K562 (cell line): ENCODE data around the gene OR2C3. TPM values are rescaled to one million over a fixed set of nuclear protein-coding genes. Genes with fewer than 3 reads are reported as not detected.
A peak's percentile ranks its signal among the peaks of the same experiment; 100 is the strongest.

Experiments used
- ATAC-seq: fragments of 200-7000 bp; cut with Tn5 transposase; 3 replicates; pipeline ENCODE4 v1.9.1; 2020; ENCODE audit warnings: moderate library complexity
- BruUV-seq: library from RNA; stranded (reverse); fragments of 400-500 nt; replicated peaks from 2 replicates; lab custom pipeline; 2021; lab: Mats Ljungman, UMichigan
- CTCF ChIA-PET: fragments of 300-600 bp; formaldehyde crosslinking; extraction: SDS; loops from one replicate; lab custom pipeline; 2021; ENCODE audit warnings: low intra/inter-chr PET ratio; lab: Yijun Ruan, JAX
- POLR2A ChIA-PET: fragments of 300-600, 350-650 bp; sonication (Branson Sonifier 250); formaldehyde crosslinking; extraction: SDS; loops from one replicate; lab custom pipeline; 2021; ENCODE audit warnings: antibody characterized with exemption, inconsistent platforms; lab: Yijun Ruan, JAX
- DNase-seq, 4 experiments: peaks; one replicate each; pipeline versions ENCODE4 v3.0.0 to v3.0.0-alpha.2; 2011 to 2018; ENCODE audit warnings: low spot score in 3 of 4, mixed read lengths in 3 of 4; ENCODE audit errors: extremely low read depth in 1 of 4
- FAIRE-seq: peaks from 2 replicates; lab custom pipeline; 2011; peaks lifted over from hg19 to GRCh38; lab: Jason Lieb, UNC
- H2AFZ ChIP-seq: 2 replicates; pipeline ENCODE4 v1.6.0; 2011; ENCODE audit warnings: low read depth, low read length, control low read depth, inconsistent platforms
- H3K27ac ChIP-seq: fragments of 200-600 bp; 3 replicates; pipeline ENCODE4 v1.8.0; 2011; ENCODE audit warnings: low read depth, mild to moderate bottlenecking, control low read depth, inconsistent platforms, low read length, moderate library complexity, mixed read lengths; ENCODE audit errors: extremely low read depth
- H3K27me3 ChIP-seq, 2 experiments: fragments of 300-600 bp in 1 of 2; 2 replicates in 1 of 2; 3 replicates in 1 of 2; pipeline versions ENCODE4 v1.6.0 to v1.8.0; 2011; ENCODE audit warnings: inconsistent platforms in 2 of 2, low read length in 2 of 2, mild to moderate bottlenecking in 1 of 2, mixed read lengths in 1 of 2, moderate library complexity in 1 of 2; ENCODE audit not compliant: control insufficient read depth in 2 of 2, insufficient read depth in 2 of 2
- H3K36me3 ChIP-seq: fragments of 300-600 bp; 3 replicates; pipeline ENCODE4 v1.8.0; 2011; ENCODE audit warnings: mild to moderate bottlenecking, low read length, inconsistent platforms; ENCODE audit not compliant: control insufficient read depth, insufficient read depth
- H3K4me1 ChIP-seq, 2 experiments: fragments of 200-600 bp in 1 of 2; replicated peaks in 1 of 2; 2 replicates in 1 of 2; 3 replicates in 1 of 2; pipeline versions ENCODE4 v1.5.1 to v1.8.0; 2011; ENCODE audit warnings: inconsistent platforms in 2 of 2, low read length in 2 of 2, mild to moderate bottlenecking in 1 of 2, mixed read lengths in 1 of 2, moderate library complexity in 1 of 2; ENCODE audit not compliant: control insufficient read depth in 2 of 2, insufficient read depth in 2 of 2
- H3K4me2 ChIP-seq: 2 replicates; pipeline ENCODE4 v1.6.1; 2011; ENCODE audit warnings: low read length, control low read depth, inconsistent platforms, mixed read lengths; ENCODE audit not compliant: insufficient read depth
- H3K4me3 ChIP-seq: fragments of 200-600 bp; sonication (generic), shearing (Covaris generic); 2 replicates; pipeline ENCODE4 v1.5.1; 2016; ENCODE audit warnings: control low read depth, inconsistent platforms
- H3K79me2 ChIP-seq: fragments of 200-600 bp; 3 replicates; pipeline ENCODE4 v1.8.0; 2011; ENCODE audit warnings: low read length, inconsistent platforms; ENCODE audit not compliant: control insufficient read depth, insufficient read depth
- H3K9ac ChIP-seq, 2 experiments: 2 replicates each; pipeline versions ENCODE4 v1.6.0 to v1.6.1; 2011; ENCODE audit warnings: low read depth in 2 of 2, low read length in 2 of 2, control low read depth in 1 of 2, inconsistent platforms in 1 of 2, mild to moderate bottlenecking in 1 of 2, mixed read lengths in 1 of 2; ENCODE audit not compliant: insufficient read depth in 1 of 2
- H3K9me1 ChIP-seq: one replicate; pipeline ENCODE4 v1.6.0; 2011; ENCODE audit warnings: inconsistent platforms, mild to moderate bottlenecking, low read length, moderate library complexity; ENCODE audit not compliant: control insufficient read depth, insufficient read depth
- H3K9me3 ChIP-seq: replicated peaks from 2 replicates; pipeline ENCODE4 v1.5.1; 2011; ENCODE audit warnings: low read depth, low read length, inconsistent platforms; ENCODE audit not compliant: control insufficient read depth, insufficient read depth
- H4K20me1 ChIP-seq: replicated peaks from 2 replicates; pipeline ENCODE4 v1.6.1; 2011; ENCODE audit warnings: low read length, inconsistent platforms, mixed read lengths; ENCODE audit not compliant: control insufficient read depth, insufficient read depth
- CAMTA2 ChIP-seq: fragments of 250-450 bp; sonication (Bioruptor Pico); conservative IDR thresholded peaks from 2 replicates; pipeline ENCODE4 v1.5.1; 2022
- CEBPB ChIP-seq: fragments of 450-650 bp; IDR thresholded peaks from 2 replicates; pipeline ENCODE4 v1.6.1; 2016; ENCODE audit warnings: missing genetic modification characterization, missing compliant biosample characterization
- ESRRB ChIP-seq: fragments of 250-450 bp; sonication (Bioruptor Pico); IDR thresholded peaks from 2 replicates; pipeline ENCODE4 v1.5.0; 2020; ENCODE audit warnings: mild to moderate bottlenecking, moderate library complexity, borderline replicate concordance
- L3MBTL2 ChIP-seq: fragments of 450-650 bp; IDR thresholded peaks from 2 replicates; pipeline ENCODE4 v1.6.1; 2016; ENCODE audit warnings: mild to moderate bottlenecking, moderate library complexity
- POLR2B ChIP-seq: fragments of 450-650 bp; IDR thresholded peaks from 2 replicates; pipeline ENCODE4 v1.6.1; 2018; ENCODE audit warnings: low read depth; ENCODE audit not compliant: partially characterized antibody
- RAD21 ChIP-seq, 2 experiments: fragments of 250-450 bp in 1 of 2; fragments of 450-650 bp in 1 of 2; sonication (Bioruptor Pico) in 1 of 2; formaldehyde crosslinking in 1 of 2; IDR thresholded peaks in 1 of 2; conservative IDR thresholded peaks in 1 of 2; 2 replicates each; pipeline versions ENCODE4 v1.4.0 to v1.8.0; 2020 to 2022; ENCODE audit warnings: mild to moderate bottlenecking in 2 of 2, moderate library complexity in 1 of 2
- ZEB2 ChIP-seq: fragments of 450-650 bp; IDR thresholded peaks from 2 replicates; pipeline ENCODE4 v1.6.1; 2016
- ZNF584 ChIP-seq: fragments of 200-800 bp; sonication (Bioruptor generic); IDR thresholded peaks from 2 replicates; pipeline ENCODE4 v1.6.1; 2016; ENCODE audit warnings: low read depth, mild to moderate bottlenecking, missing genetic modification characterization, missing compliant biosample characterization
- ZNF644 ChIP-seq: fragments of 200-800 bp; sonication (Bioruptor generic); IDR thresholded peaks from 2 replicates; pipeline ENCODE4 v1.6.1; 2016; ENCODE audit warnings: low read depth, missing genetic modification characterization, missing compliant biosample characterization
- WGBS: fragments of 100-300 bp; shearing (Covaris generic); methylation state at CpG from one replicate; pipeline ENCODE4 v1.1.6; 2016; ENCODE audit warnings: low coverage, mixed read lengths; ENCODE audit not compliant: insufficient coverage; ENCODE audit errors: missing lambda C conversion rate; 5-methylcytosine and 5-hydroxymethylcytosine counted together
- in situ Hi-C: fragments of 300-500 bp; cut with MboI; formaldehyde crosslinking; loops from 4 replicates; pipeline ENCODE4 v1.15.0; 2018; ENCODE audit warnings: inconsistent platforms, mixed read lengths
- intact Hi-C: fragments of 100-400 bp; cut with micrococcal nuclease; formaldehyde crosslinking; loops from 2 replicates; pipeline ENCODE4 v1.14.2; 2022
- polyA plus RNA-seq, 8 experiments: library from polyadenylated mRNA; depleted of rRNA in 4 of 8; stranded (reverse) in 5 of 8; unstranded in 3 of 8; fragments of >200 nt; fragmentation: Nextera tagmentation in 2 of 8; fragmentation: Illumina TruSeq in 1 of 8; extraction: Ambion mirVana in 2 of 8; extraction: Trizol in 1 of 8; gene quantifications; 2 replicates each; pipeline versions ENCODE4 v1.2.1 to v1.2.3, GENCODE V29; 2011 to 2014; ENCODE audit warnings: inconsistent platforms in 1 of 8, missing spikeins in 1 of 8
- total RNA-seq, 7 experiments: library from RNA; depleted of rRNA in 6 of 7; stranded (reverse); fragments of >200 nt in 6 of 7; fragmentation: Illumina TruSeq in 2 of 7; extraction: Trizol in 2 of 7; gene quantifications; 2 replicates each; pipeline versions ENCODE4 v1.2.1 to v1.2.3, GENCODE V29; 2011 to 2021; ENCODE audit warnings: low replicate concordance in 1 of 7
- TF ChIP-seq, protein P1 (sequence below): IDR thresholded peaks from 2 replicates; pipeline ENCODE4 v1.6.1; 2014; ENCODE audit warnings: antibody characterized with exemption
- TF ChIP-seq, protein P2 (sequence below): fragments of 450-650 bp; formaldehyde crosslinking; IDR thresholded peaks from 2 replicates; pipeline ENCODE4 v1.4.0; 2020; ENCODE audit warnings: mild to moderate bottlenecking, moderate library complexity
- TF ChIP-seq, protein P3 (sequence below), 3 experiments: IDR thresholded peaks in 2 of 3; conservative IDR thresholded peaks in 1 of 3; 2 replicates each; pipeline ENCODE4 v1.5.1; 2011 to 2012; ENCODE audit warnings: low read length in 3 of 3, mild to moderate bottlenecking in 3 of 3, control low read depth in 2 of 3, improper control_type of control experiment in 1 of 3, inconsistent platforms in 1 of 3, low read depth in 1 of 3, mixed read lengths in 1 of 3, moderate library complexity in 1 of 3; ENCODE audit not compliant: insufficient read depth in 2 of 3

The OR2C3 gene
- total and polyA plus RNA-seq, 9 of the 15 experiments (the other 6 are each of a cell fraction or from before 2014, with no cell fraction given): under 0.01 to 0.05 (median 0.03) TPM; not detected in 4

DNA sequence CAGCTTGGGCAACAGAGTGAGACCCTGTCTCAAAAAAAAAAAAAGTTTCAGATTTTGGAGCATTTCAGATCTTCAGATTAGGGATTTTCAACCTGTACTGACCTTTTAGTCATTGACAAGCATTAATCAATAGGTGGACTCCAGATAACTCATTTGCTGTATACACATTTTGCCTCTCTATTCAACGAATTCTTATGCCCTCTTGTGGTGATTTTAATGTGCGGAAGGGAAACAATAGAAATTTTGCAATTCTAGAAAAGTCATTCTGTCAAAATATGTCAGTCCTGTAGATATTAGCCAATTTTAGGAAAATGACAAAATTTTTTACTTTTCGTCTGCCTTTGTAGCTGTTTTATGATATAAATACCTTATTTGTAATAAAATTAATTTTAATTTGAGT is 40.3 kb upstream of the OR2C3 start:
- Histone ChIP-seq H3K9ac (no peak overlapping the region), H3K27ac (no peak overlapping the region), H3K4me2 (no peak overlapping the region), H3K4me3 (no peak overlapping the region), H2AFZ (no peak overlapping the region), H3K9me3 (no peaks in the 10 kb centered on the region), H3K4me1 (no peaks in the 10 kb centered on the region), H3K9me1 (no peaks in the 10 kb centered on the region), H3K36me3 (no peaks in the 10 kb centered on the region), H3K79me2 (no peaks in the 10 kb centered on the region), H4K20me1 (no peaks in the 10 kb centered on the region), H3K27me3 (no peaks in the 10 kb centered on the region)
- no TSS peak for BruUV-seq
- WGBS: 0% methylated on average over 3 of the region's 3 CpGs
- FAIRE-seq (peak; percentile 19), ATAC-seq (0 out of 3 replicates have a peak, but pooled peaks have one; percentile 34), DNase-seq (peak in 1 of 4 experiments; percentile 18)
- in situ Hi-C loops: no loop called here
- ChIA-PET POLR2A (no interaction called here), CTCF (no interaction called here)
- intact Hi-C loops: loop anchor here (2.0 to 5.0 kb wide), 2 partner anchors 186 to 204 kb away; no protein-coding TSS in a partner anchor
- no peak for TF ChIP-seq CAMTA2 (CRISPR knock-in tag)
- no peak for TF ChIP-seq L3MBTL2
- TF ChIP-seq ZNF644 (tag): no peak
- TF ChIP-seq, protein P1, sequence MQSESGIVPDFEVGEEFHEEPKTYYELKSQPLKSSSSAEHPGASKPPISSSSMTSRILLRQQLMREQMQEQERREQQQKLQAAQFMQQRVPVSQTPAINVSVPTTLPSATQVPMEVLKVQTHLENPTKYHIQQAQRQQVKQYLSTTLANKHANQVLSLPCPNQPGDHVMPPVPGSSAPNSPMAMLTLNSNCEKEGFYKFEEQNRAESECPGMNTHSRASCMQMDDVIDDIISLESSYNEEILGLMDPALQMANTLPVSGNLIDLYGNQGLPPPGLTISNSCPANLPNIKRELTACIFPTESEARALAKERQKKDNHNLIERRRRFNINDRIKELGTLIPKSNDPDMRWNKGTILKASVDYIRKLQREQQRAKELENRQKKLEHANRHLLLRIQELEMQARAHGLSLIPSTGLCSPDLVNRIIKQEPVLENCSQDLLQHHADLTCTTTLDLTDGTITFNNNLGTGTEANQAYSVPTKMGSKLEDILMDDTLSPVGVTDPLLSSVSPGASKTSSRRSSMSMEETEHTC: no peak
- peak; percentile 71 to 79 for TF ChIP-seq RAD21 (CRISPR knock-in tag; conservative IDR thresholded peaks at IDR 0.05 in 1 of 2, IDR thresholded peaks at IDR 0.05 in 1 of 2)
- no peak for TF ChIP-seq POLR2B
- TF ChIP-seq, protein P2, sequence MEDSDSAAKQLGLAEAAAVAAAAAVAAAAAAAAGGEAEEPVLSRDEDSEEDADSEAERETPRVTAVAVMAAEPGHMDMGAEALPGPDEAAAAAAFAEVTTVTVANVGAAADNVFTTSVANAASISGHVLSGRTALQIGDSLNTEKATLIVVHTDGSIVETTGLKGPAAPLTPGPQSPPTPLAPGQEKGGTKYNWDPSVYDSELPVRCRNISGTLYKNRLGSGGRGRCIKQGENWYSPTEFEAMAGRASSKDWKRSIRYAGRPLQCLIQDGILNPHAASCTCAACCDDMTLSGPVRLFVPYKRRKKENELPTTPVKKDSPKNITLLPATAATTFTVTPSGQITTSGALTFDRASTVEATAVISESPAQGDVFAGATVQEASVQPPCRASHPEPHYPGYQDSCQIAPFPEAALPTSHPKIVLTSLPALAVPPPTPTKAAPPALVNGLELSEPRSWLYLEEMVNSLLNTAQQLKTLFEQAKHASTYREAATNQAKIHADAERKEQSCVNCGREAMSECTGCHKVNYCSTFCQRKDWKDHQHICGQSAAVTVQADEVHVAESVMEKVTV: peak; percentile 61
- TF ChIP-seq ZEB2: no peak
- no peak for TF ChIP-seq ZNF584 (CRISPR knock-in tag)
- TF ChIP-seq, protein P3, sequence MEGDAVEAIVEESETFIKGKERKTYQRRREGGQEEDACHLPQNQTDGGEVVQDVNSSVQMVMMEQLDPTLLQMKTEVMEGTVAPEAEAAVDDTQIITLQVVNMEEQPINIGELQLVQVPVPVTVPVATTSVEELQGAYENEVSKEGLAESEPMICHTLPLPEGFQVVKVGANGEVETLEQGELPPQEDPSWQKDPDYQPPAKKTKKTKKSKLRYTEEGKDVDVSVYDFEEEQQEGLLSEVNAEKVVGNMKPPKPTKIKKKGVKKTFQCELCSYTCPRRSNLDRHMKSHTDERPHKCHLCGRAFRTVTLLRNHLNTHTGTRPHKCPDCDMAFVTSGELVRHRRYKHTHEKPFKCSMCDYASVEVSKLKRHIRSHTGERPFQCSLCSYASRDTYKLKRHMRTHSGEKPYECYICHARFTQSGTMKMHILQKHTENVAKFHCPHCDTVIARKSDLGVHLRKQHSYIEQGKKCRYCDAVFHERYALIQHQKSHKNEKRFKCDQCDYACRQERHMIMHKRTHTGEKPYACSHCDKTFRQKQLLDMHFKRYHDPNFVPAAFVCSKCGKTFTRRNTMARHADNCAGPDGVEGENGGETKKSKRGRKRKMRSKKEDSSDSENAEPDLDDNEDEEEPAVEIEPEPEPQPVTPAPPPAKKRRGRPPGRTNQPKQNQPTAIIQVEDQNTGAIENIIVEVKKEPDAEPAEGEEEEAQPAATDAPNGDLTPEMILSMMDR (IDR thresholded peaks at IDR 0.05 in 2 of 3, conservative IDR thresholded peaks at IDR 0.05 in 1 of 3; ENCODE audit: insufficient read depth in 2 of 3, low read depth in 1 of 3, low read length in 3 of 3): peak; percentile 33 to 60 (median 34); a peak in 4 of 6 replicates
- TF ChIP-seq ESRRB (CRISPR knock-in tag): no peak
- 0 out of 2 replicates have a peak, but pooled peaks have one; percentile 24 for TF ChIP-seq CEBPB
